Left lung (tissue), 10 donors: ENCODE data around the gene C9orf43. TPM values are rescaled to one million over a fixed set of nuclear protein-coding genes. Genes with fewer than 3 reads are reported as not detected.

Experiments
- ATAC-seq: fragments of 200-7000 bp; cut with Tn5 transposase; one replicate; pipeline ENCODE4 v1.9.1; 2020; ENCODE audit warnings: moderate library complexity
- DNase-seq, 4 donors: peaks; one replicate each; pipeline ENCODE4 v3.0.0-alpha.2; 2013 to 2020
- H3K27ac ChIP-seq, 2 donors: fragments of 200-600 bp; sonication (generic) in 1 of 2; one replicate each; pipeline versions ENCODE4 v1.5.0 to v1.8.0; 2020 to 2021
- H3K27me3 ChIP-seq, 2 donors: fragments of 200-600 bp; sonication (generic) in 1 of 2; one replicate each; pipeline versions ENCODE4 v1.5.0 to v1.8.0; 2020 to 2021
- H3K36me3 ChIP-seq, 2 donors: fragments of 200-600 bp; sonication (generic) in 1 of 2; one replicate each; pipeline versions ENCODE4 v1.5.0 to v1.8.0; 2020 to 2021
- H3K4me1 ChIP-seq, 2 donors: fragments of 200-600 bp; one replicate each; pipeline ENCODE4 v1.8.0; 2021
- H3K4me3 ChIP-seq, 2 donors: fragments of 200-600 bp; sonication (generic) in 1 of 2; one replicate each; pipeline versions ENCODE4 v1.5.0 to v1.8.0; 2020 to 2021; ENCODE audit warnings: mild to moderate bottlenecking in 1 of 2
- H3K9me3 ChIP-seq, 2 donors: fragments of 200-600 bp; sonication (generic) in 1 of 2; one replicate each; pipeline versions ENCODE4 v1.5.0 to v1.8.0; 2020 to 2021
- intact Hi-C, 2 donors: fragments of 100-400 bp; cut with DNase I; formaldehyde crosslinking; loops; one replicate each; pipeline versions ENCODE4 v1.11.2 to v1.14.2; 2022
- polyA plus RNA-seq, 6 donors: library from polyadenylated mRNA; unstranded; fragments of 120-200 nt; gene quantifications; one replicate each; pipeline ENCODE4 v1.2.1, GENCODE V29; 2013; ENCODE audit not compliant: insufficient read length in 6 of 6
- total RNA-seq, 2 donors: library from RNA; stranded (reverse); fragmentation: NEBNext Ultra II Directional; extraction: Animal tissue kit (Norgen Biotek cat#: 25700); gene quantifications; one replicate each; pipeline ENCODE4 v1.2.1, GENCODE V29; 2021
- TF ChIP-seq, protein P1 (sequence below), 2 donors: fragments of 200-600 bp; sonication (generic) in 1 of 2; IDR thresholded peaks; one replicate each; pipeline versions ENCODE4 v1.5.0 to v1.8.0; 2021; ENCODE audit warnings: antibody characterized with exemption in 2 of 2
- donor health status: DM: no; HTN: yes; CAD: no.
- donor health status: DM: no; HTN: no; CAD: no.

Gene C9orf43
- total and polyA plus RNA-seq, 8 donors = 0.47 to 1.2 (median 0.74) TPM

- intact Hi-C loops = no loop called here
- ATAC-seq (peak; percentile 25), DNase-seq (no peak)
- Histone ChIP-seq H3K27ac (no peak overlapping the region), H3K9me3 (no peaks in the 10 kb centered on the region), H3K4me1 (no peaks in the 10 kb centered on the region), H3K27me3 (no peaks in the 10 kb centered on the region), H3K4me3 (no peak overlapping the region), H3K36me3 (peaks cover 0 to 58% of the 10 kb centered on the region in 2 donors)
- TF ChIP-seq, protein P1, sequence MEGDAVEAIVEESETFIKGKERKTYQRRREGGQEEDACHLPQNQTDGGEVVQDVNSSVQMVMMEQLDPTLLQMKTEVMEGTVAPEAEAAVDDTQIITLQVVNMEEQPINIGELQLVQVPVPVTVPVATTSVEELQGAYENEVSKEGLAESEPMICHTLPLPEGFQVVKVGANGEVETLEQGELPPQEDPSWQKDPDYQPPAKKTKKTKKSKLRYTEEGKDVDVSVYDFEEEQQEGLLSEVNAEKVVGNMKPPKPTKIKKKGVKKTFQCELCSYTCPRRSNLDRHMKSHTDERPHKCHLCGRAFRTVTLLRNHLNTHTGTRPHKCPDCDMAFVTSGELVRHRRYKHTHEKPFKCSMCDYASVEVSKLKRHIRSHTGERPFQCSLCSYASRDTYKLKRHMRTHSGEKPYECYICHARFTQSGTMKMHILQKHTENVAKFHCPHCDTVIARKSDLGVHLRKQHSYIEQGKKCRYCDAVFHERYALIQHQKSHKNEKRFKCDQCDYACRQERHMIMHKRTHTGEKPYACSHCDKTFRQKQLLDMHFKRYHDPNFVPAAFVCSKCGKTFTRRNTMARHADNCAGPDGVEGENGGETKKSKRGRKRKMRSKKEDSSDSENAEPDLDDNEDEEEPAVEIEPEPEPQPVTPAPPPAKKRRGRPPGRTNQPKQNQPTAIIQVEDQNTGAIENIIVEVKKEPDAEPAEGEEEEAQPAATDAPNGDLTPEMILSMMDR (IDR thresholded peaks at IDR 0.05) = no peak
These were observed 23.8 kb upstream of the C9orf43 start for GRCh38 chr9:113386571-113387393.

DNA sequence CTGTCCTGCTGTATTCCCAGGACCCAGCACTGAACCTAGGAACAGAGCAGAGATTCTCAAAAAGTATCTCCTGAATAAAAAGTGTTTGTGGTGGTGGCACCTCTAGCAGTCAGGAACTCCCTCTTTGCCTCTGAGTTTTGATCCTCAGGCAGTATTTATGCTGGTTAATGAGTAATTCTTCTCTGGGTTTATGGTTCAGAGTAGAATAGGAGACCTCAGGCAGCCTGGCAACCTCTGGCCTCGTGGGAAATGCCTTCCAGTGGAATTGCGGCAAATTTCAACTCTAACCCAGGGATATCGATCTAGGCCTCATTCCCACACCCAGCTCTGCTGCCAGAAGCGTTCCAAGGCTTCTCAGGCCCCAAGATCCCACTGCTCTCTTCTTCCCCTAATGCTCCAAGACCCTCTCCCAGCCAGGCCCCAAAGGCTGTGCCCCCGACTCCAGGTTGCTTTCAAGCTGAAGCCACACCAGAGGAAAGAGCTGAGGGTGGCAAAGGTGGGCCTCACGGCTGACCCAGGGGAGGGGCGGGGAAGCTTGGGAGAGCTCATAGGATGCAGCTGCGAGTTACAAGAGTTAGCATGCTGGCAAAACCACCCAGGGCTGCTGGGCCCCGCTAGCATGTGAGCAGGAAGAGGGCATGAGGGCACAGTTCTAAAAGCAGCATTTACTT, 22.9 kb upstream of the C9orf43 start:
- no peaks in the 10 kb centered on the region for H3K4me1 ChIP-seq
- intact Hi-C loops = no loop called here
- DNase-seq = no peak
- H3K27me3 ChIP-seq = no peaks in the 10 kb centered on the region
- ATAC-seq = no peak
- TF ChIP-seq, protein P1 (IDR thresholded peaks at IDR 0.05) = no peak
- H3K36me3 ChIP-seq = peaks cover 0 to 68% of the 10 kb centered on the region in 2 donors
- H3K27ac ChIP-seq = no peak overlapping the region
- H3K4me3 ChIP-seq = no peak overlapping the region
- no peaks in the 10 kb centered on the region for H3K9me3 ChIP-seq

GRCh38 chr9:113388833-113389232, 21.7 kb upstream of the C9orf43 start:
- intact Hi-C loops = no loop called here
- Histone ChIP-seq H3K9me3 (no peaks in the 10 kb centered on the region), H3K4me1 (no peaks in the 10 kb centered on the region), H3K27me3 (no peaks in the 10 kb centered on the region), H3K36me3 (peaks cover 0 to 75% of the 10 kb centered on the region in 2 donors), H3K27ac (no peak overlapping the region), H3K4me3 (no peak overlapping the region)
- TF ChIP-seq, protein P1 (IDR thresholded peaks at IDR 0.05) = no peak
- no peak for ATAC-seq
- no peak for DNase-seq

DNA sequence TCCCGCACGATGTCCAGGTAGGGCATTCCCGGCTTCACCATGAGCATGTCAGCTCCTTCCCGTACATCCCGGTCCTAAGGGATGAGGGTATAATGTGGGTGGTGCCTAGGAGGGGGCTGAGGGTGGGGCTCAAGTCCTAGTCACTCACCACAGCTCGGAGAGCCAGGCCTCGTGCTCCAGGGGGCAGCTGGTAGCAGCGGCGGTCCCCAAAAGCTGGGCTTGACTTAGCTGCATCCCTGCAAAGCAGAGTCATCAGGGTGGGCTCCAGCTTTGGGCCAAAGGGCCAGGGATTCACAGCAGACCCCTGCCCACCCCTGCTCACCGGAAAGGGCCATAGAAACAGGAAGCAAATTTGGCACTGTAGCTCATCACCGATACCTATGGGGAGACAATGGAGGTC, 21.1 kb upstream of the C9orf43 start:
- Histone ChIP-seq H3K4me3 (no peak overlapping the region), H3K27me3 (no peaks in the 10 kb centered on the region), H3K27ac (no peak overlapping the region), H3K4me1 (no peaks in the 10 kb centered on the region), H3K36me3 (peaks cover 0 to 75% of the 10 kb centered on the region in 2 donors), H3K9me3 (no peaks in the 10 kb centered on the region)
- ATAC-seq = no peak
- DNase-seq = no peak
- TF ChIP-seq, protein P1 (IDR thresholded peaks at IDR 0.05) = no peak
- intact Hi-C loops = no loop called here

DNA sequence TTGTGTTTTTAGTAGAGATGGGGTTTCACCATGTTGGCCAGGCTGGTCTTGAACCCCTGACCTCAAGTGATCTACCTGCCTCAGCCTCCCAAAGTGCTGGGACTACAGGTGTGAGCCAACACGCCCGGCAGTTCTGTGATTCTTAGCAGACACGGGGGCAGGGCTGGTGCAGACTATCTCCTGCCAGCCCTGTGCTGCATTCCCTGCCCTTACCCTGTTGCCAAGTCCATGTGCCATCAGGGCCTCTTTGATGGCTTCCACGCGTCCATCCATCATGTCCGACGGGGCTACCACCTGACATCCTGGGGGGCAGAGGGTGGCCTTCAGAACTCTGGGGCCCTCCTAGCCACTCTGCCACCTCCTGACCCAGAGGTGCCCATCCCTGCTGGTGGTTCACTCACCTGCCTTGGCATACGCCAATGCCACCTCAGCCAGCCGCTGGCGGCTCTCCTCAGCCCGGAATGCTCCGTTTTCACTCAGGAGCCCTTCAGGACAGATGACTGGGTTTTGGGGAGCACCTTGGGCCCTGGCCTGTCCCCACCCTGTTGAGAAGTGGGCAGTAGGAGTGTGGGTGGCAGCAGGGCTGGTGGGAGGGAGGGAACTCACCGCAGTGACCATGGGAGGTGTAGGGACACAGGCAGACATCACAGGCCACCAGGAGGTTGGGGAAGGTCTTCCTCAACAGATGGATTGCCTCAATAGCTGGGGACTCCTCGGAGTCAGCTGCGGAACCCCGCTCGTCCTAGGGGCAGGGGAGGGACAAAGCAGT, 20.2 kb upstream of the C9orf43 start:
- H3K27ac ChIP-seq = no peak overlapping the region
- H3K4me3 ChIP-seq = no peak overlapping the region
- no peaks in the 10 kb centered on the region for H3K27me3 ChIP-seq
- peaks cover 0 to 74% of the 10 kb centered on the region in 2 donors for H3K36me3 ChIP-seq
- intact Hi-C loops = no loop called here
- TF ChIP-seq, protein P1 (IDR thresholded peaks at IDR 0.05) = no peak
- H3K9me3 ChIP-seq = no peaks in the 10 kb centered on the region
- DNase-seq = no peak
- no peak for ATAC-seq
- no peaks in the 10 kb centered on the region for H3K4me1 ChIP-seq
